ENCODE results near the gene JADE2.

- TF ChIP-seq POLR2A (IDR thresholded peaks at IDR 0.05; ENCODE audit: low read depth, low read length) (no peak), TAF1 (IDR thresholded peaks at IDR 0.05; ENCODE audit: borderline replicate concordance, low read depth, low read length) (no peak), POLR2AphosphoS5 (IDR thresholded peaks at IDR 0.05; ENCODE audit: low read depth, low read length) (no peak)
Measured at GRCh38 chr5:134509308-134510040, 16.0 kb upstream of the JADE2 start.

Measured in GM12892 (cell line).